HUDEP-2 (cell line): ENCODE data around the gene ARHGDIB.

ENCODE experiments used
- DNase-seq, 76 experiments: peaks; one replicate each; lab custom pipeline; 2025; ENCODE audit not compliant: unreplicated experiment in 76 of 76; lab: John Stamatoyannopoulos, UW

Gene ARHGDIB

GRCh38 chr12:14957551-14958168 is 3.7 kb downstream of the ARHGDIB start:
- no peak for DNase-seq

GRCh38 chr12:14956905-14957304 is 4.5 kb downstream of the ARHGDIB start:
- DNase-seq, result no peak

DNA sequence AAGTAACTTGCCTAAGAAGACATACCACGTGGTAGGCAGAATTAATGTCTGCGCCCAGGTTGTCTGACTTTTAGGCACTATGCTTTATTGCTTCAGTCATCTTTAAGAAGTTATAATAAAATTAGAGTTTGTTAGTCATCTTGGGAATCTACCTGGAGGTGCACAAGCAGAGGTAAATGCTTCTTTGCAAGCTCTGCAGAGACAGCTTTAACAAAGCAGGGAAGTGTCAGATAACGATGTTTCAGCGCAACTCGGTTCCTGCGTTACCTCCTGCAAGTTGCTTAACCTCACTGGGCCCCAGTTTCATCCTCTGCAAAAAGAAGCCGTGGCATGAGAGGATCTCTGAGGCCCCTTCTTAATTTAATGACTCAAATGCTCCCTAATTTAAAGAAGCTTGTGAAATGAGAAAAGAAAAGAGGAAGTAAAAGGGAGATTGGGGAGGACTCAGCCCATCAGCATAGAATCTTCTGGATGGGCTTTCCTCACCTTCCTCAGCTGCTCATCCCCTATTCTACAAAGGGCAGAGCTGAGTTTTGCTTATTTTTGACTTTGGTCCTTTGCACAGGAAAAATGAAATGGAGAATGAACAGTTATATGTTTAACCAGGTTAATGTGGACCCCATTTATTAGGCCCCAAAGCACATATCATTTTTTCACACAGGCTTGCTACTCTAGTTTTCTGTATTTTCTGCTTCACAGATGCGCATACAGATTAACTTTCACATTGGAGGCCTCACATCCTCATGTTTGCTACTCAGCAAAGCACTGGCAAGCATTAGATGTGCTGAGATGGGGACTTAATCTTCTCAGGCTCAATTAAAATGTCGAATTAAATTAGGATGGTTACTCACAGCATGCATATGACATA is 5.1 kb downstream of the ARHGDIB start:
- DNase-seq, result no peak

DNA sequence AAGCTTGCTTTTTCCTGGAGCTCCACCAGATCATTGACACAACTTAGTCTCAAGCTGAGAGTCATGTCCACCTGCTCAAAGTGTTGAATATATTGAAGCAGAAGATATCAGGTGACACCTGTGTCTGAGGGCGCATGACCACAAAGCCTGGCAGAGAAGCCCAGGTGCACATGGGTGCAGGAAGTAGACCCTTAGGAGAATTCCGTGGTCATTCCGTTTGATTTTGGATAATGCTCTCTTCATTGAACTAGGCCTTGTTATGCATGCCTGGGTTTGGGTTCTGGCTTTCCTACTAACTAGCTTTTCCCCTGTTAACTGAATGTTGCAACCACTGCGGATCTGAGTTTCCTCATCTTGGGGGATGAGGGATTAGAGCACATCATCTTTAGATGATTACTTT is 7.1 kb downstream of the ARHGDIB start:
- no peak for DNase-seq

DNA sequence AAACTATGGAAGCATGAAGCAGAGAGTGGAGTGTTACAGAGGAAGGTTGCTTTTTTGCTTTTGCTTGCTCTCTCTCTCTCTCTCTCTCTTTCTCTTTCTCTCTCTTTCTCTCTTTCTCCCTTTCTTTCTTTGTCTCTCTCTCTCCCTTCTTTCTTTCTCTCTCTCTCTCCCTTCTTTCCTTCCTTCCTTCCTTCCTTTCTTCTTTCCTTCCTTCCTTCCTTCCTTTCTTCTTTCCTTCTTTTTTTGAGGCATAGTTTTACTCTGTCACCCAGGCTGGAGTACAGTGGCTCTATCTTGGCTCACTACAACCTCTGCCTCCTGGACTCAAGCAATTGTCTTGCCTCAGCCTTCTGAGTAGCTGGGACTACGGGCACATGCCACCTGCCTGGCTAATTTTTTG is 7.6 kb downstream of the ARHGDIB start:
- no peak for DNase-seq

DNA sequence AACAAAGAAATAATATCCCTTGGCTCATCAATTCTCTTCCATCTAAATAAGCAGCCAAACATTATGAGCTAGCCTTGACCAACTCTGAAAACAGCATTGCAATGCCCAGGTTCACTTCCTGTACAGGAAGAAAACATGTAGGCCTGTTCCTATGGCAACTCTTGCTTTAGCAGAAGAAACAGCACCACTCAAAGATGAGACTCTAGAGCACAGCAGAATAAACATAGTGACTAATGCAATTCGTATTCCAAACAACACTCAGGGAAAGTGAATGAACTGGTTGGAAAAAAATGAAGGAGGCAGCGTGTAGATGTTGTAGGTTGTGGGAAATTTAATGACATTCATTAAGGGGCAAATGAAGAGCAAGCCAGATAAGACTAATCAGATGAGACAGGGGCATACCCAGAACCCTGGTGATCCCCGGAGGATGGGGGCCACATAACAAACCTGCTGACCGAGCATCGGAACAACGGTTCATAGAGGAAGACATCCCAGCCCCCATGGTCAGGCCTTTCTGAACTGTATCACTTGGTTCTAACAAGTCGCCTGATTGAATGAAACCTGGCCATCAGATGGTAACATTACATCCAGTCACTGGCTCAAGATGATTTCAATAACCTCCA is 9.0 kb downstream of the ARHGDIB start:
- DNase-seq, result no peak

GRCh38 chr12:14951851-14952250 is 9.6 kb downstream of the ARHGDIB start:
- no peak for DNase-seq

DNA sequence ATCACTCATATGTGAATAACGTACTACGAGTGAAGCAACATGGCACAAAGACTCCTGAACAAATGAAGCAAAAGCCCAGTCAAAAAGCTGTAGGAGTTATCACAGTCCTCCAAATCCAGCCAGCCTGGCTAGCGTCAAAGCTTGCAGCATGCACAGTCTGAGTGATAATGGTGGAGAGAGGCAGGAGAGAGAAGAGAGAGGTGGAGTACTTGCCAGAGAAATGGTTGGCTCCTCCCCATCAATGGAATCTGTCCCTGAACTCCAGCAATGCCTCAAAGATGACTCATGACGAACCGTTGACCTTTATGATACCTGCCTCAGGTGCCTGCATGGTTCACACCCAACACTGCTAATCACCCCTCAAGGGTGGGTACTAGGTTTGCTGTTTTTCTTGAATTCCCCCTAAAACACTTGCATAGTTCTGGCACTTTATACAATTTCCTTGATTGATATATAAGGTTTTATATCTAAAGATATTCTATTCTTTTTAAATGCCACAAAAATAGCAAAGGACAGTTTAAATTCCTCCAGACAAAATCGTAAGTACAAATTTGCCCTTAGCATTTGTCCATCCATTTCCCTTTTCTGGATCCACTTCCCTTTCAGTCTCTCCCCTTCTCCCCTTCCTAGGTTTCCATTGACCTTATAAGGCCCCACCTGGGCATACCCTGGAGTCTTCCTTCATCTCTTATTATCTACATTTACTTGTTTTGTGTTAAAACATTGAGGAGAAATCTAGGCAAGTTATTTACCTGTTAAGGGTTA is 10.2 kb downstream of the ARHGDIB start:
- DNase-seq, result no peak

DNA sequence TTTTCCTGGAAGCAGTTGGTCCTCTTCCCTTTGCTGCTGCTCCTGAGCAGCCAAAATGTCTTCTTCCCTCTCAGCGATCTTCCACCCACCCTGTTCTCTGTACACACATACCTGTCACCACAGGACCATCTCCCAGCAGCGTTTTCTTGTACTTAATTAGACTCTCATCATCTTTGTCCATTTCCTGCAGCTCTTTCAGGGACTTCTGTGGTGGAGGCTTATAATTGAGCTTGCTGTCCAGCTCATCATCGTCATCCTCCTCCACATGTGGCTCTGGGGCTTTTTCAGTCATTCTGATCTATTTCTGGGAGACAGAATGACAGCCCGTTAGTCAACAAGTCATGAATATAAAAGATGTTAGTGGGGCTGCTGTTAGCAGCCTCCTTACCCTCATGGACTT is 11.0 kb downstream of the ARHGDIB start:
- no peak for DNase-seq

DNA sequence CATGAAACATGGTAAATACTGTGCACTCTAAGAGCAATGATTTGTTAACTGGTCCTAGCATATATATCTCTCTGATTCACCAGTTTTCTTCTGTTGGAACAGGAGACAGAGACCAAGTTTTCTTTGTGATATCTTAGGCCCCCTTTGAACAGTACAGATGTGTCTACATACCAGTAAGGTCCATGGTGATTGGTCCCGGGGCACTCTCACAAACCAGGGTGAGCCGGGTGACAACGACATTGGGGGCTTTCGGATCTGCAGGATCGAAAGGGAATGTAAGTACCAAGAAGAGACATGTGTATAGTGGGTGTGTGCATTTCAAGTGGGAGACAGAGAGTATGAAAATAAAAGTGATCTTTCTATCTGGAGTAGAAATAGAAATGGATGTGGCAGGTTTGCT is 11.8 kb downstream of the ARHGDIB start:
- DNase-seq, result no peak

DNA sequence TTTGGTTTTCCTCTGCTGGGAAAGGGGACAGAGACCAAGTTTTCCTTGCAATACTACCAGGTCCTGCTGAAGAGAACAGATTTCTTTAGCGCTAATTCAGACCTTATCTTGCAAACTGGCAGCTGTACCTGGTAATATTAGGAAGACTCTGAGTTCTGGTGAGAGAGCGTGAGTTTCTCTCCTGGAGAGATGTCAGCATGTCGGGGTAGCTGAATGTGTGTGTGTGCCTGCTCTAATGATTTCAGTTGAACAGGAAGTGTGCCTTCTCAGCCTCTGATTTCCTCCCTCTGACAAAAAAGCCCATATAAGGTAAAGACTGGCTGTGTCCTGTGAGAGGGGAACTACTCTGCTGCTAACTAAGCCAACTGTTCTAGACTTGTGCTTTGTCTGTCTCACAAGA is 12.7 kb downstream of the ARHGDIB start:
- DNase-seq, result peak in 2 of 76 experiments; percentile 12 to 22

GRCh38 chr12:14946861-14947260 is 14.5 kb downstream of the ARHGDIB start:
- DNase-seq, result no peak

DNA sequence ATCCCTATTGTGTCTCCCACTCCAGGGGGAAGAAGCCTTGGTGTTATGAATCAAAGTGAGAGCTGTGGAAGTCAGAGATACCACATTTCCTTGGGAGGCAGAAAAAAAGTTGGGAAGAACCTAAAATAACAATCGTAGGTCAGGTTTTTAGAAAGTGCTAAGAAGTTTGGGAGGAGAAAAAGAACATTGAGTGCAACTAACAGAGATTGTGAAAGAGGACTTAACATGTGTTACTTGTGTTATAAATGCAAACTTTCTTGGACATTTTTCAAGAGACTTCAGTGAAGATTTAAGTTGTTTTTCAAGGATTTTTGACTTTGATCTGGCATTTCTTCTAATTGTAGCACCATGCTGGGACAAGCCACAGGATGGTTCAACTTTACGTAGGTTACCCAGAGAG is 15.2 kb downstream of the ARHGDIB start:
- DNase-seq, result no peak

- DNase-seq, result no peak
These were observed 19.0 kb downstream of the ARHGDIB start for GRCh38 chr12:14942196-14942931.

DNA sequence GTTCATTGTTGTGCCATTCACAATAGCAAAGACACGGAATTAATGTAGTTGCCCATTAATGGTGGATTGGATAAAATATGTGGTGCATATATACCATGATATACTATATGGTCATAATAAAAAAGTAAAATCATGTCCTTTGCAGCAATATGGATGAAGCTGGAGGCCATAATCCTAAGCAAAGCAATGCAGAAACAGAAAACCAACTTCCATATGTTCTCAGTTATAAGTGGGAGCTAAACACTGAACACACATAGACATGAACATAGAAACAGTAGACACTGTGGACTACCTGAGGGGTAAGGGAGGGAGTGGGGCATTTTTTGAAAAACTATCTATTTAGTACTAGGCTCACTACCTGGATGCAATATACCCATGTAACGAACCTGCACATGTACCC is 20.0 kb downstream of the ARHGDIB start:
- DNase-seq, result no peak

- DNase-seq, result no peak
These were observed 23.1 kb downstream of the ARHGDIB start, which contains the start of gene ERP27 for GRCh38 chr12:14938301-14938700. TSS of gene ERP27 (minus strand) at chr12:14938537. CDS start at chr12:14938508, 29 bp downstream.

- DNase-seq, result peak in 2 of 76 experiments; percentile 2 to 8
These were observed 23.7 kb downstream of the ARHGDIB start for GRCh38 chr12:14937689-14938088.

DNA sequence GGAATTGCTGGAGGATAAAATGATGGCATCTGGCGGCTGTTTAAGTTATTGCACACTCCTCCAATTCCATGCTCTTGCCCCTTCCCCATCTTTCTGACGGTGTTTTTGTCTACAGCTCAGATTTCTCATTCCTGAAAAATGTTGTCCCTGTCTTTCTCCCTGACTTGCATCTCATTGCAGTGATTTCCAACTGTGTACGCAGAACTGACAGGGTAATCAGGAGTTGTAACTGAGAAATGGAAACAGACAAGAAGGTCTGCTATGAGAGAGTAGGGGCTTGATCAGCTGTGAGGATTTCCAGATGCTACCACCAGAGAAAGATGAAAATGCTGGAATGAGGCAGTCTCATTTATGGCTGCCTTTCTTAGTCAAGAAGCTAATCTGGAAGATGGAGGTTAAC is 24.4 kb downstream of the ARHGDIB start:
- DNase-seq, result no peak

GRCh38 chr12:14936224-14936861 is 25.1 kb downstream of the ARHGDIB start:
- peak in 1 of 76 experiments; percentile 3 for DNase-seq

- no peak for DNase-seq
These were observed 26.4 kb downstream of the ARHGDIB start for GRCh38 chr12:14935031-14935430.
